ENCODE results near the gene TMC3.
A peak's percentile ranks its signal among the peaks of the same experiment; 100 is the strongest.

Gene TMC3

GRCh38 chr15:81329446-81329845 lies 44.6 kb downstream of the TMC3 start:
- Mint-ChIP-seq H3K27ac (no peak overlapping the region), H3K4me3 (no peak overlapping the region), H3K9me3 (no peaks in the 10 kb centered on the region), H3K27me3 (no peaks in the 10 kb centered on the region), H3K4me1 (peaks cover 21% of the 10 kb centered on the region), H3K36me3 (ENCODE audit: low read depth) (no peaks in the 10 kb centered on the region)
- ATAC-seq = no peak
- no peak for DNase-seq

DNA sequence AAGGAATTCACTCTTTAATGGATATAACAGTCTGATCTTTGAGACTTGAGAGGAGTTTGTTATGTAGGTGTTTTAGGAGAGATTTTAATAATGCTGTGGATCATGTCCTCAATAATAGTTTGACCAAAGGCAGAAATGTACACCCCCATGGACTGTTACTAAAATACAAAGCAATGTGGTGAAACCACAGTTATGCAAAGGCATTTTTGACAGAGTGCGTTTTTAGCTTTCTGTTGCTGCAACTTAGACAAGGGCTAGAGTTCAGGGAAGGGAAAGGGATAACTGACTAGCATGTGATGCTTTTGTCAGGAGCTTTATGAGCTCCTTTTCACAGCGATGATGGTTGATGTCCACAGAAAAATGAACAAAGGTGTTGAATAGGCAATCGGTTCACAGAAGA lies 46.5 kb downstream of the TMC3 start:
- H3K27me3 Mint-ChIP-seq = no peaks in the 10 kb centered on the region
- no peak overlapping the region for H3K4me3 Mint-ChIP-seq
- H3K36me3 Mint-ChIP-seq (ENCODE audit: low read depth) = peaks cover under 1% of the 10 kb centered on the region
- DNase-seq = no peak
- no peak overlapping the region for H3K27ac Mint-ChIP-seq
- H3K4me1 Mint-ChIP-seq = peaks cover 32% of the 10 kb centered on the region
- no peaks in the 10 kb centered on the region for H3K9me3 Mint-ChIP-seq
- no peak for ATAC-seq

- DNase-seq (no peak), ATAC-seq (no peak)
- H3K9me3 Mint-ChIP-seq = no peaks in the 10 kb centered on the region
- H3K27ac Mint-ChIP-seq = no peak overlapping the region
- no peaks in the 10 kb centered on the region for H3K27me3 Mint-ChIP-seq
- H3K4me3 Mint-ChIP-seq = no peak overlapping the region
- peaks cover 3% of the 10 kb centered on the region for H3K36me3 Mint-ChIP-seq (ENCODE audit: low read depth)
- H3K4me1 Mint-ChIP-seq = peaks cover 38% of the 10 kb centered on the region
These were observed 47.4 kb downstream of the TMC3 start for GRCh38 chr15:81326466-81327212.

- peak; percentile 98 for DNase-seq
- Mint-ChIP-seq H3K27ac (peak within 1 kb of the TSS; percentile 90), H3K4me3 (peak within 1 kb of the TSS; percentile 97), H3K4me1 (peaks cover 33% of the 10 kb centered on the region), H3K9me3 (no peaks in the 10 kb centered on the region), H3K27me3 (no peaks in the 10 kb centered on the region), H3K36me3 (ENCODE audit: low read depth) (peaks cover 9% of the 10 kb centered on the region)
- peak; percentile 100 for ATAC-seq
These were observed 49.8 kb downstream of the TMC3 start, which contains the start of gene STARD5 for GRCh38 chr15:81323944-81324881. Gene STARD5, minus strand, starts transcription at chr15:81324141. Its CDS starts 42 bp downstream, at chr15:81324099.

DNA sequence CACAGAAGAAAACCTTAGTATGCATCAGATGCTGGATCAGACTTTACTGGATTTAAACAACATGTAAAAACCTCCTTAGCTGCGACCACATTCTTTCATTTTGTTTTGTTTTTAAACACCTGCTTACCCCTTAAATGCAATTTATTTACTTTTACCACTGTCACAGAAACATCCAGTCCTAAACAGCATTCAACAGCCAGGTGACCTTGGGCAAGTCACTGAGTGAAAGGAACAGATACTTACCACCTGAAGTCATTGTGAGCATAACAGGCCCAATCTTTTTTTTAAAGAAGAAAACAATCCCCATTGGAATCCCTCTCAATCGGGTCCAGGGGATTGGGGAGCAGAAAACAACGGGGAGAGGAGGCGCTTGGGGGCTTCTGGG lies 50.5 kb downstream of the TMC3 start:
- DNase-seq (no peak), ATAC-seq (no peak)
- H3K27ac Mint-ChIP-seq = peak overlapping the region; percentile 90
- H3K9me3 Mint-ChIP-seq = no peaks in the 10 kb centered on the region
- no peaks in the 10 kb centered on the region for H3K27me3 Mint-ChIP-seq
- H3K36me3 Mint-ChIP-seq (ENCODE audit: low read depth) = peaks cover 12% of the 10 kb centered on the region
- H3K4me3 Mint-ChIP-seq = peak overlapping the region; percentile 97
- H3K4me1 Mint-ChIP-seq = peaks cover 36% of the 10 kb centered on the region

DNA sequence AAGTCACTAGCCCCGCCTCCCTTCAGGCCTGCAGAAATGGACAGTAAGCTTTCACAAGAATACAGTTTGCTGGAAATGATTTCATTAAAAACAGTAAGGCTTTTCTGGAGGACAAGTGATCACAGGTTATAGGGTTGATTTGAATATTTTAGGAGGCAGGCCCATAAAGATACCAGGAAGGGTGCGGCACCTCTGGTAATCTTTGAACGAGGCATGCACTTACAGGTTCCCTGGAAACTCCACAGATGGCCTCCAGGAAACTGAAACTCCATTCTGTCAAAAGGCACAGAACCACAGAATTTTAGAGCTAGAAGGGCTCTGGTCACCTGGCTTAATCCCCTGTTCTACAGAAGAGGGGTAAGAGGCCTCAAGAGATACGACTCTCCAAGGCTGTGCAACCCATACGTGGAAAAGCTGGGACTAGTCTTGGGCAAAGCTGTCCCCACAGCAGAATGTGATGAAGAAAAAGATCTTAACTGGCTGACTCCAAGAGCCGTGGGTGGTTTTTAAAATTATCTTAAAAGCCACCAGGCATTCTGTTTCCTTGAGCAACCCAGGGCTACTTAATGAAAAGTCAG lies 51.2 kb downstream of the TMC3 start:
- Mint-ChIP-seq H3K36me3 (ENCODE audit: low read depth) (peaks cover 13% of the 10 kb centered on the region), H3K9me3 (no peaks in the 10 kb centered on the region), H3K27ac (no peak overlapping the region), H3K4me1 (peaks cover 38% of the 10 kb centered on the region), H3K4me3 (peak overlapping the region; percentile 57), H3K27me3 (no peaks in the 10 kb centered on the region)
- no peak for DNase-seq
- no peak for ATAC-seq

- H3K27me3 Mint-ChIP-seq = no peaks in the 10 kb centered on the region
- ATAC-seq (no peak), DNase-seq (no peak)
- peaks cover 39% of the 10 kb centered on the region for H3K4me1 Mint-ChIP-seq
- H3K27ac Mint-ChIP-seq = no peak overlapping the region
- no peak overlapping the region for H3K4me3 Mint-ChIP-seq
- H3K9me3 Mint-ChIP-seq = no peaks in the 10 kb centered on the region
- H3K36me3 Mint-ChIP-seq (ENCODE audit: low read depth) = peaks cover 21% of the 10 kb centered on the region
These were observed 52.3 kb downstream of the TMC3 start for GRCh38 chr15:81321667-81322066.

GRCh38 chr15:81317642-81318017 lies 56.4 kb downstream of the TMC3 start:
- no peaks in the 10 kb centered on the region for H3K27me3 Mint-ChIP-seq

DNA sequence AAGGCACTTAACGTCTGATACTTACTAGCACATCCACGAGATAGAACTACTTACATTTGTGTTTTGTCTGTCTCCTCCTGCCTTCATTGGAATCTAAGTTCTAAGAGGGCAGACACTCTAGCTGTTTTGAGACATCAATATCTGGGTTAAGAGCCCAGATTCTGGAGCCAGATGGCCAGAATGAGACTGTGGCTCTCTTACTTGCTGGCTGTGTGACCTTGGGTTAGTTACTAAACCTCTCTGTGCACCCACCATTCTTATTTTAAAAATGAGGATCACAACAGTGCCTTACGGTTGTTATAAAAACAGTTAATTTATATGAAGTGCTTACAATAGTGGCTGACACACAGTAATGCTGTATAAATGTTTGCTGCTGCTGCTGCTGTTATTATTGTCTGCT lies 57.7 kb downstream of the TMC3 start:
- peak overlapping the region; percentile 79 for H3K27ac Mint-ChIP-seq
- H3K27me3 Mint-ChIP-seq = no peaks in the 10 kb centered on the region
- peaks cover 55% of the 10 kb centered on the region for H3K36me3 Mint-ChIP-seq (ENCODE audit: low read depth)
- no peak overlapping the region for H3K4me3 Mint-ChIP-seq
- ATAC-seq (no peak), DNase-seq (no peak)
- H3K9me3 Mint-ChIP-seq = no peaks in the 10 kb centered on the region
- peaks cover 63% of the 10 kb centered on the region for H3K4me1 Mint-ChIP-seq

More at GRCh38 chr15:81317642-81318017, 56.4 kb downstream of the TMC3 start:
- Mint-ChIP-seq H3K36me3 (ENCODE audit: low read depth) (peaks cover 45% of the 10 kb centered on the region), H3K9me3 (no peaks in the 10 kb centered on the region), H3K4me1 (peaks cover 58% of the 10 kb centered on the region), H3K4me3 (no peak overlapping the region), H3K27ac (no peak overlapping the region)
- ATAC-seq (no peak), DNase-seq (no peak)

DNA sequence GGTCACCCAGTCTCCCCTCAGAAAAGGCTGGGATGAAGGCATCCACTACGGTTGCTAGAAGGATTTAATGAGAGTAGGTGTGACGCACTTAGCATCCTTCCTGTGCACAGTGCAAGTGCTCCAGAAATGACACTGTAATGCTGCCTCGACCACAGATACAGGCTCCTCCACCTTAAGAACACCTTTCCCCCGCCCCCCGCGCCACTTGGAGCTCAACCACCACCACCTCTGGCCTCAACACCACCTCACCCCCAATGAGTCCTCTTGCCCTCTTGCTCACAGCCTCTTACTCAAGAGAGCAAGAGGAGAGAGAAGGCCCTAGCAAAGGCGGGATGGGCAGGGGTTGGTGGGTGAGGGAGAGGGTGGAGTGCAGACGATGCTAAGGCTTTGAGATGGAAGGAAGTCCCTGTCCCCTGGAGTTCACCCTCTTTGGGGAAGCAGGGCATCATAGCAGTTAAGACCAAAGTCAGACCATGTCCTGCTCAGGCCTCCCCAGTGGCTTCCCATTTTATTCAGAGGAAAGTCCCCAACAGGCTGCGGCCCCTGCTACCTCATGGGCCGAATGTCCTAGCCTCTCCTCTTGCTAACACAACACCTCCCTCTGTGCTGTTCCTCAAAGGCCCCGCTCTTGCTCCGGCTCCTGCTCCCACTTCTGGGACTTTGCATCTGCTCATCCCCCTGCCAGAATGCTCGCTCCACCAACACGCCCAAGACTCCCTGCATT lies 58.4 kb downstream of the TMC3 start:
- no peak for DNase-seq
- no peaks in the 10 kb centered on the region for H3K9me3 Mint-ChIP-seq
- H3K36me3 Mint-ChIP-seq (ENCODE audit: low read depth) = peaks cover 61% of the 10 kb centered on the region
- peak; percentile 43 for ATAC-seq
- no peak overlapping the region for H3K4me3 Mint-ChIP-seq
- no peaks in the 10 kb centered on the region for H3K27me3 Mint-ChIP-seq
- peaks cover 66% of the 10 kb centered on the region for H3K4me1 Mint-ChIP-seq
- peak overlapping the region; percentile 79 for H3K27ac Mint-ChIP-seq

DNA sequence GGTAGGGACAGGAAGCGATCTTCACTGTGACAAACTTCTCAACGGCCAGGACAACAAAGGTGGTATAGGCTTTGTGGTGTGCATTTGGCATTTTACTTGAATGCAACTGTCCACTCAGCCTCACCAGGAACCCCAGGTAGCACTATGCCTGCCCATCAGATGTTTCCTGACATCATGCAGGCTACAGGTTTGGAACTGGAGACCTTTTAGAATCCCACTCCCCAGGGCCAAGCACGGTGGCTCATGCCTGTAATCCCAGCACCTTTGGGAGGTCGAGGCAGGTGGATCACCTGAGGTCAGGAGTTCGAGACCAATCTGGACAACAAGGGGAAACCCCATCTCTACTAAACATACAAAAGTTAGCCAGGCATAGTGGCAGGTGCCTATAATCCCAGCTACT lies 59.6 kb downstream of the TMC3 start:
- Mint-ChIP-seq H3K36me3 (ENCODE audit: low read depth) (peaks cover 69% of the 10 kb centered on the region), H3K27ac (peak overlapping the region; percentile 79), H3K9me3 (no peaks in the 10 kb centered on the region), H3K27me3 (no peaks in the 10 kb centered on the region), H3K4me1 (peaks cover 67% of the 10 kb centered on the region), H3K4me3 (no peak overlapping the region)
- no peak for DNase-seq
- ATAC-seq = no peak

- Mint-ChIP-seq H3K27ac (no peak overlapping the region), H3K36me3 (ENCODE audit: low read depth) (peaks cover 71% of the 10 kb centered on the region), H3K27me3 (no peaks in the 10 kb centered on the region), H3K4me1 (peaks cover 68% of the 10 kb centered on the region), H3K4me3 (no peak overlapping the region), H3K9me3 (no peaks in the 10 kb centered on the region)
- ATAC-seq (no peak), DNase-seq (no peak)
These were observed 60.3 kb downstream of the TMC3 start for GRCh38 chr15:81313686-81314085.

DNA sequence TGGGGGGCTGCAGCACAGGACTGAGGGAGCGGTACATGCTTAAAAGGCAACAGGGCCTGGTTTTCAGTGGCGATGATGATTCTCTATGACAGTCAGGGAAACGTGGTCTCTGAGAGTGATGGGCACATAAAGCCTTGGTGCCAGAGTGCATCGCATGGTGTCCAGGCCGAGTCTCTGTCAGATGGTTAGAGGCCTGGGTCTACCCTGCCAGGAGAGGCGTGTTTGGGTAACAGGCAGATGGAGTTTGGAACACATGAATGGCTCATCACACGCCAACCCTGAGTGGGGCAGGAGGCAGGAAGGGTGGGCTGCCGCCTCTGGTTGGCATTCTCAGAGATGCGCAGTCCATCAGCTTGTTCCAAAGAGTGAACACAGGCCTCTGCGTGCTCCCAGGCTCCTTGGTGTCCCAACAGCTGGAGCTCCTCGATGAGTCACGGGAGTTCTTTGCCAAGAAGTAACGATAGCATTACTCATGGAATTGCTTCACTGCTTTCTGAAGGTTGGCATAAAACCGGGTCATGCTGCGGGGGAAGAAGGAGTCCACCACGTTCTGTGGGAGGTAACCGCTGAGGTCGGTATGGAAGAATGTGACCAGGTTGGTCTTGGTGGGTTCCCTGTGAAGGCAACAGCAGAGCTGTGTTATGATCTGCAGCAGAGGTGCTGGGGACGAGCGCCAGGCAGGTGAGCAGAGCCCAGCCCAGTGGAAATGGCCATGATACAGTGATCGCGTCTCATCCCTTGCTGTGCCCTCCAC lies 61.0 kb downstream of the TMC3 start:
- Mint-ChIP-seq H3K36me3 (ENCODE audit: low read depth) (peaks cover 76% of the 10 kb centered on the region), H3K9me3 (no peaks in the 10 kb centered on the region), H3K4me1 (peaks cover 65% of the 10 kb centered on the region), H3K27ac (peak overlapping the region; percentile 44), H3K4me3 (no peak overlapping the region), H3K27me3 (no peaks in the 10 kb centered on the region)
- no peak for DNase-seq
- ATAC-seq = peak; percentile 6
